ENCODE results near the gene FRAS1.

The FRAS1 gene

GRCh38 chr4:78423790-78424189 is 366.7 kb downstream of the FRAS1 start:
- Mint-ChIP-seq H3K27ac (peak overlapping the region; percentile 2 to 87 (median 11)), H3K4me1 (no peaks in the 10 kb centered on the region), H3K9me3 (no peaks in the 10 kb centered on the region), H3K4me3 (no peak overlapping the region), H3K36me3 (ENCODE audit: low read depth) (peaks cover 62% of the 10 kb centered on the region), H3K27me3 (ENCODE audit: low read depth) (no peaks in the 10 kb centered on the region)
- no peak for TF ChIP-seq CTCF (IDR thresholded peaks at IDR 0.05; ENCODE audit: unreplicated experiment in 3 of 3)

GRCh38 chr4:78424461-78424860 is 367.3 kb downstream of the FRAS1 start:
- Mint-ChIP-seq H3K27me3 (ENCODE audit: low read depth) (no peaks in the 10 kb centered on the region), H3K27ac (peak overlapping the region in 2 of 3 experiments; percentile 11 to 87), H3K9me3 (no peaks in the 10 kb centered on the region), H3K4me1 (no peaks in the 10 kb centered on the region), H3K36me3 (ENCODE audit: low read depth) (peaks cover 62% of the 10 kb centered on the region), H3K4me3 (no peak overlapping the region)
- TF ChIP-seq CTCF (IDR thresholded peaks at IDR 0.05; ENCODE audit: unreplicated experiment in 3 of 3) = no peak

- Mint-ChIP-seq H3K27ac (peak overlapping the region; percentile 62 to 95 (median 65)), H3K9me3 (no peaks in the 10 kb centered on the region), H3K27me3 (ENCODE audit: low read depth) (no peaks in the 10 kb centered on the region), H3K36me3 (ENCODE audit: low read depth) (peaks cover 49% of the 10 kb centered on the region), H3K4me1 (no peaks in the 10 kb centered on the region), H3K4me3 (no peak overlapping the region)
- no peak for TF ChIP-seq CTCF (IDR thresholded peaks at IDR 0.05; ENCODE audit: unreplicated experiment in 3 of 3)
Observed at GRCh38 chr4:78426972-78427371, 369.8 kb downstream of the FRAS1 start.

GRCh38 chr4:78428996-78429395 is 371.9 kb downstream of the FRAS1 start:
- Mint-ChIP-seq H3K27ac (peak overlapping the region in 1 of 3 experiments; percentile 11), H3K36me3 (ENCODE audit: low read depth) (peaks cover 44% of the 10 kb centered on the region), H3K4me1 (no peaks in the 10 kb centered on the region), H3K4me3 (no peak overlapping the region), H3K27me3 (ENCODE audit: low read depth) (no peaks in the 10 kb centered on the region), H3K9me3 (no peaks in the 10 kb centered on the region)
- no peak for TF ChIP-seq CTCF (IDR thresholded peaks at IDR 0.05; ENCODE audit: unreplicated experiment in 3 of 3)

- H3K4me1 Mint-ChIP-seq = no peaks in the 10 kb centered on the region
Observed at GRCh38 chr4:78432896-78433295, 375.8 kb downstream of the FRAS1 start.

More at GRCh38 chr4:78432896-78433295, 375.8 kb downstream of the FRAS1 start:
- Mint-ChIP-seq H3K36me3 (ENCODE audit: low read depth) (peaks cover 36% of the 10 kb centered on the region), H3K27ac (peak overlapping the region in 2 of 3 experiments; percentile 5 to 38), H3K4me3 (no peak overlapping the region), H3K27me3 (ENCODE audit: low read depth) (no peaks in the 10 kb centered on the region), H3K9me3 (no peaks in the 10 kb centered on the region)
- TF ChIP-seq CTCF (IDR thresholded peaks at IDR 0.05; ENCODE audit: unreplicated experiment in 3 of 3) = no peak

All from nephron (organoid).